ENCODE data around the gene RADIL.

The RADIL gene

GRCh38 chr7:4754433-4755010 is 129.0 kb downstream of the RADIL start:
- TF ChIP-seq EZH2phosphoT487 (IDR thresholded peaks at IDR 0.05; ENCODE audit: borderline replicate concordance, low read length) (no peak), CTCF (IDR thresholded peaks at IDR 0.05; ENCODE audit: low read depth, low read length, poor library complexity, severe bottlenecking) (no peak)
- Histone ChIP-seq H3K36me3 (ENCODE audit: control insufficient read depth, low read length) (peaks cover 68% of the 10 kb centered on the region), H3K4me3 (ENCODE audit: low read length) (no peak overlapping the region)

GRCh38 chr7:4753598-4754432 is 129.7 kb downstream of the RADIL start:
- H3K27me3 ChIP-seq (ENCODE audit: control insufficient read depth, low read length) = no peaks in the 10 kb centered on the region
- H3K4me2 ChIP-seq (ENCODE audit: low read length) = no peak overlapping the region
- 0 out of 2 replicates have a peak, but pooled peaks cover 8% of the 10 kb centered on the region for H4K20me1 ChIP-seq (ENCODE audit: control insufficient read depth, insufficient read depth, low read depth, low read length)
- H3K79me2 ChIP-seq (ENCODE audit: control insufficient read depth, low read length) = peaks cover 35% of the 10 kb centered on the region
- no peaks in the 10 kb centered on the region for H3K9me2 ChIP-seq (replicated peaks; ENCODE audit: control insufficient read depth, low read length)
- no peak overlapping the region for H3K4me3 ChIP-seq (ENCODE audit: low read length)
- peaks cover 63% of the 10 kb centered on the region for H3K36me3 ChIP-seq (ENCODE audit: control insufficient read depth, low read length)
- no peaks in the 10 kb centered on the region for H3K9me3 ChIP-seq (ENCODE audit: control insufficient read depth, insufficient read depth, low read length)
- TF ChIP-seq CTCF (IDR thresholded peaks at IDR 0.05; ENCODE audit: low read depth, low read length, poor library complexity, severe bottlenecking) (peak; percentile 99), EZH2phosphoT487 (IDR thresholded peaks at IDR 0.05; ENCODE audit: borderline replicate concordance, low read length) (no peak)
- H3K27ac ChIP-seq (ENCODE audit: low read depth, low read length) = no peak overlapping the region
- H3F3A ChIP-seq (ENCODE audit: control insufficient read depth, insufficient read depth) = no peaks in the 10 kb centered on the region
- H3K4me1 ChIP-seq (ENCODE audit: control insufficient read depth, low read length) = peaks cover 8% of the 10 kb centered on the region; the same call in 1 of the 2 replicates

More at GRCh38 chr7:4754433-4755010, 129.0 kb downstream of the RADIL start:
- H3K79me2 ChIP-seq (ENCODE audit: control insufficient read depth, low read length) = peaks cover 28% of the 10 kb centered on the region
- peaks cover 8% of the 10 kb centered on the region; the same call in 1 of the 2 replicates for H3K4me1 ChIP-seq (ENCODE audit: control insufficient read depth, low read length)
- H3K4me2 ChIP-seq (ENCODE audit: low read length) = no peak overlapping the region
- no peaks in the 10 kb centered on the region for H3F3A ChIP-seq (ENCODE audit: control insufficient read depth, insufficient read depth)
- H3K9me2 ChIP-seq (replicated peaks; ENCODE audit: control insufficient read depth, low read length) = no peaks in the 10 kb centered on the region
- 0 out of 2 replicates have a peak, but pooled peaks cover 8% of the 10 kb centered on the region for H4K20me1 ChIP-seq (ENCODE audit: control insufficient read depth, insufficient read depth, low read depth, low read length)
- H3K27me3 ChIP-seq (ENCODE audit: control insufficient read depth, low read length) = no peaks in the 10 kb centered on the region
- H3K9me3 ChIP-seq (ENCODE audit: control insufficient read depth, insufficient read depth, low read length) = no peaks in the 10 kb centered on the region
- H3K27ac ChIP-seq (ENCODE audit: low read depth, low read length) = no peak overlapping the region

GRCh38 chr7:4751398-4751947 is 132.0 kb downstream of the RADIL start:
- H3K27ac ChIP-seq (ENCODE audit: low read depth, low read length) = no peak overlapping the region
- peaks cover 63% of the 10 kb centered on the region for H3K36me3 ChIP-seq (ENCODE audit: control insufficient read depth, low read length)
- H3K9me3 ChIP-seq (ENCODE audit: control insufficient read depth, insufficient read depth, low read length) = no peaks in the 10 kb centered on the region
- no peak overlapping the region for H3K4me3 ChIP-seq (ENCODE audit: low read length)
- H3K4me2 ChIP-seq (ENCODE audit: low read length) = no peak overlapping the region
- TF ChIP-seq EZH2phosphoT487 (IDR thresholded peaks at IDR 0.05; ENCODE audit: borderline replicate concordance, low read length) = no peak
- TF ChIP-seq CTCF (IDR thresholded peaks at IDR 0.05; ENCODE audit: low read depth, low read length, poor library complexity, severe bottlenecking) = no peak
- 0 out of 2 replicates have a peak, but pooled peaks cover 8% of the 10 kb centered on the region for H4K20me1 ChIP-seq (ENCODE audit: control insufficient read depth, insufficient read depth, low read depth, low read length)
- H3F3A ChIP-seq (ENCODE audit: control insufficient read depth, insufficient read depth) = no peaks in the 10 kb centered on the region
- H3K27me3 ChIP-seq (ENCODE audit: control insufficient read depth, low read length) = no peaks in the 10 kb centered on the region
- no peaks in the 10 kb centered on the region for H3K9me2 ChIP-seq (replicated peaks; ENCODE audit: control insufficient read depth, low read length)
- peaks cover 18% of the 10 kb centered on the region for H3K4me1 ChIP-seq (ENCODE audit: control insufficient read depth, low read length)
- peaks cover 57% of the 10 kb centered on the region for H3K79me2 ChIP-seq (ENCODE audit: control insufficient read depth, low read length)
